Astrocyte (in vitro differentiated cells and primary cell): Measurements from ENCODE around the gene LRBA.

Experiments used
- CTCF ChIP-seq: IDR thresholded peaks from 2 replicates; pipeline ENCODE4 v1.5.1; 2011; ENCODE audit warnings: low read depth, mild to moderate bottlenecking, inconsistent platforms, low read length, moderate library complexity; ENCODE audit not compliant: insufficient read depth
- EZH2 ChIP-seq: IDR thresholded peaks from 2 replicates; pipeline ENCODE4 v1.6.1; 2012; ENCODE audit warnings: mild to moderate bottlenecking, low read length, inconsistent platforms; ENCODE audit not compliant: insufficient read depth

- no peak for TF ChIP-seq EZH2
- TF ChIP-seq CTCF: no peak
Measured at GRCh38 chr4:150987204-150987603, 27.9 kb downstream of the LRBA start.
